ENCODE data around the gene FUT3. TPM values are rescaled to one million over a fixed set of nuclear protein-coding genes. Genes with fewer than 3 reads are reported as not detected.

FUT3 gene
- total and polyA plus RNA-seq, 9 of the 15 experiments (the other 6 are each of a cell fraction or from before 2014, with no cell fraction given): 0.09 TPM; not detected in 8

- in situ Hi-C loops (cut with MboI): no loop called here
- H3K79me2 ChIP-seq (ENCODE audit: control insufficient read depth, insufficient read depth, low read length): no peaks in the 10 kb centered on the region
- H3K9me3 ChIP-seq (replicated peaks; ENCODE audit: control insufficient read depth, insufficient read depth, low read depth, low read length): no peaks in the 10 kb centered on the region
- no peak overlapping the region for H3K4me3 ChIP-seq
- FAIRE-seq (no peak), ATAC-seq (no peak), DNase-seq (ENCODE audit: extremely low read depth in 1 of 4, low spot score in 3 of 4) (no peak)
- ChIA-PET POLR2A (interaction anchor here (0.7 kb wide), 1 partner anchor 17 kb away, joined by 3 read pairs; no protein-coding TSS in a partner anchor), CTCF (ENCODE audit: low intra/inter-chr PET ratio) (interaction anchor here (0.6 kb wide), 1 partner anchor 98 kb away, joined by 4 read pairs; no protein-coding TSS in a partner anchor)
- no peaks in the 10 kb centered on the region; a peak in 1 of 5 replicates for H3K4me1 ChIP-seq (replicated peaks in 1 of 2; ENCODE audit: control insufficient read depth in 2 of 2, insufficient read depth in 2 of 2, low read length in 2 of 2)
- H3K4me2 ChIP-seq (ENCODE audit: insufficient read depth, low read length): no peak overlapping the region
- no peaks in the 10 kb centered on the region for H3K9me1 ChIP-seq (ENCODE audit: control insufficient read depth, insufficient read depth, low read length)
- 20% methylated on average over 18 of the region's 18 CpGs for WGBS (ENCODE audit: insufficient coverage, low coverage, missing lambda C conversion rate)
- H4K20me1 ChIP-seq (replicated peaks; ENCODE audit: control insufficient read depth, insufficient read depth, low read length): no peaks in the 10 kb centered on the region; the same call in 1 of the 2 replicates
- H3K9ac ChIP-seq (ENCODE audit: insufficient read depth in 1 of 2, low read depth in 2 of 2, low read length in 2 of 2): no peak overlapping the region
- no TSS peak for BruUV-seq (replicated peaks)
- H2AFZ ChIP-seq (ENCODE audit: low read depth, low read length): no peak overlapping the region
- H3K27ac ChIP-seq (ENCODE audit: extremely low read depth, low read depth, low read length): no peak overlapping the region
- no peaks in the 10 kb centered on the region for H3K36me3 ChIP-seq (ENCODE audit: control insufficient read depth, insufficient read depth, low read length)
- H3K27me3 ChIP-seq (ENCODE audit: control insufficient read depth in 2 of 2, insufficient read depth in 2 of 2, low read length in 2 of 2): peaks cover 28 to 62% of the 10 kb centered on the region in 2 experiments
- intact Hi-C loops (cut with micrococcal nuclease): no loop called here
- no peak for TF ChIP-seq ZFX (CRISPR knock-in tag; IDR thresholded peaks at IDR 0.05)
- TF ChIP-seq USF1 (CRISPR knock-in tag; IDR thresholded peaks at IDR 0.05): peak; percentile 49
- TF ChIP-seq POU5F1 (IDR thresholded peaks at IDR 0.05; ENCODE audit: borderline replicate concordance, low read depth, low read length, partially characterized antibody): no peak
- no peak for TF ChIP-seq ZBTB49 (CRISPR knock-in tag; IDR thresholded peaks at IDR 0.05; ENCODE audit: borderline replicate concordance)
- TF ChIP-seq CBX5 (IDR thresholded peaks at IDR 0.05; ENCODE audit: borderline replicate concordance, low read depth): peak; percentile 66; the same call in 1 of the 2 replicates
- TF ChIP-seq TFE3 (CRISPR knock-in tag; IDR thresholded peaks at IDR 0.05): peak; percentile 52
- TF ChIP-seq ZNF146 (CRISPR knock-in tag; IDR thresholded peaks at IDR 0.05; ENCODE audit: unreplicated experiment): no peak
- no peak for TF ChIP-seq KAT7 (CRISPR knock-in tag; IDR thresholded peaks at IDR 0.05; ENCODE audit: borderline replicate concordance)
- TF ChIP-seq NEUROD1 (IDR thresholded peaks at IDR 0.05; ENCODE audit: borderline replicate concordance, low read depth, low read length, partially characterized antibody): no peak
- TF ChIP-seq MAFG (tag; conservative IDR thresholded peaks at IDR 0.05): no peak
- TF ChIP-seq USF2 (CRISPR knock-in tag; IDR thresholded peaks at IDR 0.05): peak; percentile 37; the same call in 1 of the 2 replicates
Observed at GRCh38 chr19:5857203-5858081, 6.2 kb upstream of the FUT3 start.

All from K562 (cell line).